SK-N-SH treated with all-trans-retinoic acid at 6 μM for 48 hours (cell line): ENCODE data around the gene A1BG.

Experiments used
- ATAC-seq: fragments of 200-7000 bp; cut with Tn5 transposase; 3 replicates; pipeline ENCODE4 v1.9.1; 2020; ENCODE audit warnings: mild to moderate bottlenecking, moderate library complexity
- ARNTL ChIP-seq: fragments of 450-650 bp; formaldehyde crosslinking; IDR thresholded peaks from 2 replicates; pipeline ENCODE4 v1.5.0; 2020; ENCODE audit warnings: low read depth, mild to moderate bottlenecking, moderate library complexity, borderline replicate concordance
- BACH2 ChIP-seq: fragments of 250-450 bp; sonication (Bioruptor Pico); IDR thresholded peaks from 2 replicates; pipeline ENCODE4 v1.9.0; 2021; ENCODE audit warnings: mild to moderate bottlenecking, borderline replicate concordance
- CREB5 ChIP-seq: fragments of 250-450 bp; sonication (Bioruptor Pico); IDR thresholded peaks from 2 replicates; pipeline ENCODE4 v1.5.1; 2020; ENCODE audit warnings: low read depth, mild to moderate bottlenecking, moderate library complexity
- CSRNP3 ChIP-seq: fragments of 250-450 bp; sonication (Bioruptor Pico); IDR thresholded peaks from 2 replicates; pipeline ENCODE4 v1.5.1; 2021; ENCODE audit warnings: mild to moderate bottlenecking, moderate library complexity
- ESRRG ChIP-seq: fragments of 250-450 bp; sonication (Bioruptor Pico); IDR thresholded peaks from 2 replicates; pipeline ENCODE4 v1.6.1; 2021; ENCODE audit warnings: mild to moderate bottlenecking
- OSR1 ChIP-seq: fragments of 250-450 bp; sonication (Bioruptor Pico); IDR thresholded peaks from 2 replicates; pipeline ENCODE4 v1.8.0; 2022; ENCODE audit warnings: moderate library complexity, mild to moderate bottlenecking, inconsistent platforms
- PATZ1 ChIP-seq: fragments of 250-450 bp; sonication (Bioruptor Pico); IDR thresholded peaks from 2 replicates; pipeline ENCODE4 v1.8.0; 2020; ENCODE audit warnings: mild to moderate bottlenecking, moderate library complexity, borderline replicate concordance
- POU6F1 ChIP-seq: fragments of 250-450 bp; sonication (Bioruptor Pico); IDR thresholded peaks from 2 replicates; pipeline ENCODE4 v1.8.0; 2021; ENCODE audit warnings: low read depth, mild to moderate bottlenecking, moderate library complexity, borderline replicate concordance
- PPARA ChIP-seq: fragments of 250-450 bp; sonication (Bioruptor Pico); IDR thresholded peaks from 2 replicates; pipeline ENCODE4 v1.5.0; 2020; ENCODE audit warnings: mild to moderate bottlenecking, borderline replicate concordance
- RARB ChIP-seq: fragments of 250-450 bp; sonication (Bioruptor Pico); IDR thresholded peaks from 2 replicates; pipeline ENCODE4 v1.8.0; 2021; ENCODE audit warnings: mild to moderate bottlenecking, moderate library complexity
- SNAI2 ChIP-seq: fragments of 250-450 bp; sonication (Bioruptor Pico); IDR thresholded peaks from 2 replicates; pipeline ENCODE4 v1.5.0; 2020; ENCODE audit warnings: mild to moderate bottlenecking, moderate library complexity
- TCF4 ChIP-seq: fragments of 250-450 bp; sonication (Bioruptor Pico); IDR thresholded peaks from 2 replicates; pipeline ENCODE4 v1.8.0; 2021; ENCODE audit warnings: mild to moderate bottlenecking, moderate library complexity, borderline replicate concordance
- TOX ChIP-seq: fragments of 250-450 bp; sonication (Bioruptor Pico); IDR thresholded peaks from 2 replicates; pipeline ENCODE4 v1.8.0; 2021; ENCODE audit warnings: mild to moderate bottlenecking, moderate library complexity, borderline replicate concordance
- TSHZ2 ChIP-seq: fragments of 250-450 bp; sonication (Bioruptor Pico); IDR thresholded peaks from 2 replicates; pipeline ENCODE4 v1.5.0; 2020; ENCODE audit warnings: mild to moderate bottlenecking, moderate library complexity
- ZC3H10 ChIP-seq: fragments of 250-450 bp; sonication (Bioruptor Pico); IDR thresholded peaks from 2 replicates; pipeline ENCODE4 v1.5.1; 2021; ENCODE audit warnings: mild to moderate bottlenecking, moderate library complexity
- ZFP3 ChIP-seq: fragments of 250-450 bp; sonication (Bioruptor Pico); IDR thresholded peaks from 2 replicates; pipeline ENCODE4 v1.5.0; 2020; ENCODE audit warnings: mild to moderate bottlenecking, moderate library complexity
- ZFP30 ChIP-seq: fragments of 450-650 bp; formaldehyde crosslinking; IDR thresholded peaks from 2 replicates; pipeline ENCODE4 v1.5.0; 2022; ENCODE audit warnings: mild to moderate bottlenecking, moderate library complexity
- ZNF565 ChIP-seq: fragments of 450-650 bp; formaldehyde crosslinking; conservative IDR thresholded peaks from 2 replicates; pipeline ENCODE4 v1.5.0; 2020; ENCODE audit warnings: low read depth, mild to moderate bottlenecking, moderate library complexity
- ZNF70 ChIP-seq: fragments of 450-650 bp; formaldehyde crosslinking; IDR thresholded peaks from 2 replicates; pipeline ENCODE4 v1.5.0; 2020; ENCODE audit warnings: mild to moderate bottlenecking, moderate library complexity

The A1BG gene

GRCh38 chr19:58351558-58351878, 1.8 kb downstream of the A1BG start:
- ATAC-seq, result no peak
- TF ChIP-seq ZC3H10 (CRISPR knock-in tag), result no peak
- no peak for TF ChIP-seq PATZ1 (CRISPR knock-in tag)
- TF ChIP-seq ZFP3 (CRISPR knock-in tag), result no peak
- TF ChIP-seq PPARA (CRISPR knock-in tag), result no peak
- TF ChIP-seq ESRRG, result no peak
- TF ChIP-seq RARB, result no peak
- TF ChIP-seq TSHZ2 (CRISPR knock-in tag), result no peak
- TF ChIP-seq ZFP30 (CRISPR knock-in tag), result no peak
- no peak for TF ChIP-seq ZNF565 (CRISPR knock-in tag)

- TF ChIP-seq TOX (CRISPR knock-in tag), result no peak
- TF ChIP-seq SNAI2 (CRISPR knock-in tag), result no peak
- TF ChIP-seq ZFP3 (CRISPR knock-in tag), result no peak
- TF ChIP-seq OSR1 (CRISPR knock-in tag), result no peak
- no peak for TF ChIP-seq BACH2
- no peak for TF ChIP-seq TCF4
- TF ChIP-seq ZNF565 (CRISPR knock-in tag), result no peak
- no peak for TF ChIP-seq ZC3H10 (CRISPR knock-in tag)
- no peak for TF ChIP-seq TSHZ2 (CRISPR knock-in tag)
- TF ChIP-seq ARNTL (CRISPR knock-in tag), result no peak
- no peak for TF ChIP-seq CREB5 (CRISPR knock-in tag)
- TF ChIP-seq CSRNP3 (CRISPR knock-in tag), result no peak
- no peak for TF ChIP-seq POU6F1
- no peak for TF ChIP-seq ZNF70 (CRISPR knock-in tag)
- no peak for TF ChIP-seq ESRRG
- ATAC-seq, result no peak
Measured at GRCh38 chr19:58350871-58351557, 2.3 kb downstream of the A1BG start.
